Osteoblast (primary cell): ENCODE data around the gene GZMA. TPM values are rescaled to one million over a fixed set of nuclear protein-coding genes. Genes with fewer than 3 reads are reported as not detected.

Experiments
- DNase-seq: peaks from one replicate; pipeline ENCODE4 v3.0.0; 2011; ENCODE audit warnings: low spot score, mixed read lengths; ENCODE audit not compliant: insufficient read length; ENCODE audit errors: missing footprints
- H2AFZ ChIP-seq: 2 replicates; pipeline ENCODE4 v1.6.0; 2011; ENCODE audit warnings: mild to moderate bottlenecking, low read length
- H3K27ac ChIP-seq: 2 replicates; pipeline ENCODE4 v1.5.1; 2011; ENCODE audit warnings: mild to moderate bottlenecking, low read depth, low read length, moderate library complexity
- H3K27me3 ChIP-seq: 2 replicates; pipeline ENCODE4 v1.6.0; 2012; ENCODE audit warnings: mild to moderate bottlenecking, control low read depth, inconsistent platforms, low read length, moderate library complexity; ENCODE audit not compliant: insufficient read depth
- H3K36me3 ChIP-seq: 2 replicates; pipeline ENCODE4 v1.5.1; 2011; ENCODE audit warnings: mild to moderate bottlenecking, low read length, control low read depth, moderate library complexity; ENCODE audit not compliant: insufficient read depth
- H3K4me1 ChIP-seq: 2 replicates; pipeline ENCODE4 v1.5.1; 2011; ENCODE audit warnings: mild to moderate bottlenecking, low read length, control low read depth, moderate library complexity; ENCODE audit not compliant: insufficient read depth
- H3K4me2 ChIP-seq: 2 replicates; pipeline ENCODE4 v1.6.0; 2011; ENCODE audit warnings: mild to moderate bottlenecking, low read length; ENCODE audit not compliant: insufficient read depth
- H3K4me3 ChIP-seq: fragments of 200-600 bp; sonication (generic); 3 replicates; pipeline ENCODE4 v1.5.1; 2012; ENCODE audit warnings: mild to moderate bottlenecking, low read length, inconsistent platforms; ENCODE audit not compliant: insufficient read depth
- H3K79me2 ChIP-seq: 2 replicates; pipeline ENCODE4 v1.6.0; 2012; ENCODE audit warnings: mild to moderate bottlenecking, low read length, control low read depth, inconsistent platforms; ENCODE audit not compliant: insufficient read depth
- H3K9me3 ChIP-seq: 2 replicates; pipeline ENCODE4 v1.5.1; 2011; ENCODE audit warnings: low read depth, low read length, control low read depth
- H4K20me1 ChIP-seq: 2 replicates; pipeline ENCODE4 v1.6.0; 2012; ENCODE audit warnings: mild to moderate bottlenecking, low read length, control low read depth; ENCODE audit not compliant: insufficient read depth
- CTCF ChIP-seq: IDR thresholded peaks from 2 replicates; pipeline ENCODE4 v1.5.1; 2011; ENCODE audit warnings: mild to moderate bottlenecking, low read depth, low read length, moderate library complexity; ENCODE audit errors: extremely low read depth
- total RNA-seq: library from RNA; depleted of rRNA; stranded (reverse); fragments of >200 nt; gene quantifications from 2 replicates; pipeline ENCODE4 v1.2.3, GENCODE V29; 2012

Gene GZMA
- total RNA-seq, 1 donor = not detected

DNA sequence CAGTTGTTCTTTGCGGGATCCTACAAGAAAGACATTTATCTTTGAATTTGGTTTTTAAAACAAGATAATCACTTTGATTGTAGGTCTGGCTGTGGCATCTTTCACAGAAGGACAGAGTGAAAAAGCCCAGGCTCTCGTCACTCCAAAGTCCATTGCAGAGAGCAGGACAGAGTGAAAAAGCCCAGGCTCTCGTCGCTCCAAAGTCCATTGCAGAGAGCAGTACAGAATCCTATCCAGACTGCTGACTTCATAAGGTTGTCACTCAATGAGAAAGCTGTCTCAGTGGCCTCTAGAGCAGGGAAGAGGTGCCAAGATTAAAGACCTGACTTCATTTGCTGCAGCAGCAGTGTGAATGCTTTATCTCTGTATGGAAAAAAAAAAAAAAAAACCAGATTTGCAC, 41.2 kb downstream of the GZMA start:
- no peaks in the 10 kb centered on the region for H3K9me3 ChIP-seq
- no peak overlapping the region for H2AFZ ChIP-seq
- no peaks in the 10 kb centered on the region for H3K4me1 ChIP-seq
- H3K4me3 ChIP-seq = no peak overlapping the region
- TF ChIP-seq CTCF = no peak
- DNase-seq = no peak
- no peaks in the 10 kb centered on the region for H3K36me3 ChIP-seq
- no peak overlapping the region for H3K27ac ChIP-seq
- H4K20me1 ChIP-seq = no peaks in the 10 kb centered on the region
- no peak overlapping the region for H3K4me2 ChIP-seq
- peaks cover 6% of the 10 kb centered on the region for H3K27me3 ChIP-seq
- no peaks in the 10 kb centered on the region for H3K79me2 ChIP-seq

DNA sequence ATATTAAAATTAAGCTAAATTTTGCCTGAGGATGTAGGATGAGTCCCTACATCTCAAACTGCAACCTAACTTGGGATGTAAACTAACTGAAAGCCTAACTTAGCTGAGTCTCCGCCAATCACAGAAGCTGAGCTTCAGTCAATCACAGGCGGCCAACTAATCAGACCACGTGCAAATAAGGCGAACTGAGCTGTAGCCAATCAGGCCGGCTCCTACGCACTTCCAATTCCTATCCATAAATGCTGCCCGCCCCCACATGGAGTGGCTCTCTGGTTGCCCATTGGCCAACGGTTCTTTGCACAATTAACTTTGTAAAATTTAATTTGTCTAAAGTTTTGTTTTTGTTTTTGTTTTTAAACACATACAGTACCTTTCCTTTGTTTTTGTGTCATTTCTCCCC, 43.6 kb downstream of the GZMA start:
- TF ChIP-seq CTCF = no peak
- no peaks in the 10 kb centered on the region for H3K4me1 ChIP-seq
- H3K4me2 ChIP-seq = peak overlapping the region; percentile 54

DNA sequence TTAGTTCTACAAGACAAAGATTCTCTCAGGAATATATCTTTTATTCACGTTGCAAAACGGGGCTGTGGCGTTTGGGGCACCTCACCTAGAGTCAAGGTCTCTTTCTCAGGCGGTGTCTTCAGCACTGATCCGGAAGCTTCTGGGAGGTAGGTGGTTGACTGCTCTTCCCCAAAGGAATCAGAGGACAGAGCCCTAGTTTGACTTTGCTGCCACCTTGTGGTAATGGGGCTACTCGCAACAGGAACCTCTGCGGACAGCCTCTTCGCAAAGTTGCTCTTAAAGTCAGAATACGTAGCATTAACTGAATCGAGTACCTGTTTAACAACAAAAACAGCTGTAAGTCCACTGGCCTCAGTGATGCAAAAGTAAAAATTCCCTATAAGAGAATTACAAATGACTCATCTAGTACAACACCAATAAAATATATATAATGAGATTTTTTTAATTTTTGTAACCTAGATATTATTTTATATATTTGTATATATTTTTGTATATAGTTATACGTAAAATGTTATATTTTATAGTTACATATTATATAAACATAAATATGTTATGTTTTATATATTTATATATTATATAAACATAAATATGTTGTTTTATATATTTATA, 44.2 kb downstream of the GZMA start:
- H3K4me2 ChIP-seq = peak overlapping the region; percentile 54
- no peak overlapping the region for H3K27ac ChIP-seq
- no peak overlapping the region for H3K4me3 ChIP-seq
- H4K20me1 ChIP-seq = no peaks in the 10 kb centered on the region
- no peaks in the 10 kb centered on the region for H3K4me1 ChIP-seq
- no peaks in the 10 kb centered on the region for H3K9me3 ChIP-seq
- peak overlapping the region; percentile 67 for H2AFZ ChIP-seq
- peaks cover 6% of the 10 kb centered on the region for H3K27me3 ChIP-seq
- H3K36me3 ChIP-seq = no peaks in the 10 kb centered on the region
- no peaks in the 10 kb centered on the region for H3K79me2 ChIP-seq
- peak; percentile 93 for TF ChIP-seq CTCF
- DNase-seq = peak; percentile 79

More for the DNA sequence above, 43.6 kb downstream of the GZMA start:
- H3K79me2 ChIP-seq = no peaks in the 10 kb centered on the region
- H4K20me1 ChIP-seq = no peaks in the 10 kb centered on the region
- peaks cover 6% of the 10 kb centered on the region for H3K27me3 ChIP-seq
- no peak for DNase-seq
- no peak overlapping the region for H2AFZ ChIP-seq
- H3K27ac ChIP-seq = no peak overlapping the region
- H3K9me3 ChIP-seq = no peaks in the 10 kb centered on the region
- no peaks in the 10 kb centered on the region for H3K36me3 ChIP-seq
- H3K4me3 ChIP-seq = no peak overlapping the region

GRCh38 chr5:55149308-55149795, 46.9 kb downstream of the GZMA start:
- Histone ChIP-seq H3K4me2 (no peak overlapping the region), H3K4me1 (peaks cover 12% of the 10 kb centered on the region), H3K9me3 (no peaks in the 10 kb centered on the region), H3K79me2 (no peaks in the 10 kb centered on the region), H3K27me3 (peaks cover 4% of the 10 kb centered on the region), H3K27ac (no peak overlapping the region), H4K20me1 (no peaks in the 10 kb centered on the region), H3K36me3 (no peaks in the 10 kb centered on the region), H3K4me3 (no peak overlapping the region), H2AFZ (no peak overlapping the region)
- TF ChIP-seq CTCF = no peak
- no peak for DNase-seq
